ENCODE measurements around the gene DYNLT1.
"Not testable (repeated sequence)": the region's sequence is repeated elsewhere in the genome, so short reads cannot be mapped to it uniquely, and the experiment has no call there.

DYNLT1 gene

GRCh38 chr6:158645064-158646022, 800 bp upstream of the DYNLT1 start:
- intact Hi-C loops (cut with DNase I): no loop called here

GRCh38 chr6:158643836-158644230, 710 bp downstream of the DYNLT1 start:
- DNase-seq: no peak
- intact Hi-C loops (cut with DNase I): no loop called here

More at GRCh38 chr6:158645064-158646022, 800 bp upstream of the DYNLT1 start:
- no peak for DNase-seq

GRCh38 chr6:158642097-158642601, 2.4 kb downstream of the DYNLT1 start:
- peak in 1 of 10 donors; percentile 26 for DNase-seq
- intact Hi-C loops (cut with DNase I): no loop called here

- intact Hi-C loops (cut with DNase I): no loop called here
Observed at GRCh38 chr6:158640519-158640918, 4.0 kb downstream of the DYNLT1 start.

GRCh38 chr6:158639056-158639455, 5.5 kb downstream of the DYNLT1 start:
- intact Hi-C loops (cut with DNase I): no loop called here

More at GRCh38 chr6:158640519-158640918, 4.0 kb downstream of the DYNLT1 start:
- DNase-seq: no peak

GRCh38 chr6:158638324-158638854, 6.2 kb downstream of the DYNLT1 start:
- intact Hi-C loops (cut with DNase I): no loop called here
- DNase-seq: no peak

More at GRCh38 chr6:158639056-158639455, 5.5 kb downstream of the DYNLT1 start:
- DNase-seq: no peak

GRCh38 chr6:158636778-158637177, 7.8 kb downstream of the DYNLT1 start:
- intact Hi-C loops (cut with DNase I): no loop called here
- DNase-seq: no peak

GRCh38 chr6:158635427-158636073, 9.0 kb downstream of the DYNLT1 start:
- intact Hi-C loops (cut with DNase I): no loop called here
- no peak for DNase-seq

- intact Hi-C loops (cut with DNase I): no loop called here
- no peak for DNase-seq
Observed at GRCh38 chr6:158634695-158635426, 9.7 kb downstream of the DYNLT1 start.

- intact Hi-C loops (cut with DNase I): no loop called here
- no peak for DNase-seq
Observed at GRCh38 chr6:158633127-158633526, 11.4 kb downstream of the DYNLT1 start.

GRCh38 chr6:158632538-158633119, 11.9 kb downstream of the DYNLT1 start:
- DNase-seq; intact Hi-C loops (cut with DNase I): not testable (repeated sequence)

- intact Hi-C loops (cut with DNase I): no loop called here
- peak in 1 of 10 donors; percentile 74 for DNase-seq
Observed at GRCh38 chr6:158631678-158632537, 12.6 kb downstream of the DYNLT1 start.

GRCh38 chr6:158630938-158631616, 13.5 kb downstream of the DYNLT1 start:
- DNase-seq: peak in 3 of 10 donors; percentile 80 to 85 (median 85)
- intact Hi-C loops (cut with DNase I): no loop called here

- intact Hi-C loops (cut with DNase I): no loop called here
- no peak for DNase-seq
Observed at GRCh38 chr6:158629367-158630221, 14.9 kb downstream of the DYNLT1 start.

GRCh38 chr6:158628542-158628941, 16.0 kb downstream of the DYNLT1 start:
- peak in 1 of 10 donors; percentile 75 for DNase-seq
- intact Hi-C loops (cut with DNase I): no loop called here

GRCh38 chr6:158627940-158628211, 16.7 kb downstream of the DYNLT1 start:
- DNase-seq: peak in 1 of 10 donors; percentile 79
- intact Hi-C loops (cut with DNase I): no loop called here

GRCh38 chr6:158627168-158627939, 17.2 kb downstream of the DYNLT1 start:
- intact Hi-C loops (cut with DNase I): no loop called here

More at GRCh38 chr6:158627168-158627939, 17.2 kb downstream of the DYNLT1 start:
- DNase-seq: no peak

Data from posterior cingulate gyrus (tissue), 11 donors.